Measurements from ENCODE around the gene ADCY10. TPM values are rescaled to one million over a fixed set of nuclear protein-coding genes. Genes with fewer than 3 reads are reported as not detected.
"Not testable (repeated sequence)": the region's sequence is repeated elsewhere in the genome, so short reads cannot be mapped to it uniquely, and the experiment has no call there.

Gene ADCY10
- total RNA-seq, 3 donors from 2014 or later (not counting 1 experiment from before 2014, with no cell fraction given): 0.42 to 1.00 TPM; not detected in 1

DNA sequence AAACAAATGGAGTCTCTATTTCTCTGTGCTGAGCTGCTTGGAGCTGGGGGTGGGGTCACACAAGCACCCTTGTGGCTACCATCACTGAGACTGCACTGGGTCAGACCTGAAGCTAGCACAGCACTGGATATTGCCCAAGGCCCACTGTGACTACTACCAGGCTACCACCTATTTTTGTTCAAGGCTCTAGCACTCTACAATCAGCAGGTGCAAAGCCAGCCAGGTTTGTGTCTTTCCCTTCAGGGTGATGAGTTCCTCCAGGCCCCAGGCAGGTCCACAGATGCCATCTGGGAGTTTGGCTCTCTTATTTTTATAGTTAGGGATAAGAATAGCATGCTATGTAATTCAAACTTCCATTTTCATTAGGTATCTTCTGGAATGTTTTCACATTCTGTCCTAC, 23.5 kb downstream of the ADCY10 start:
- ATAC-seq: no peak
- H3K36me3 ChIP-seq (ENCODE audit: control insufficient read depth, insufficient read depth, low read length): no peaks in the 10 kb centered on the region
- Mint-ChIP-seq H3K4me1 (no peaks in the 10 kb centered on the region), H3K9me3 (no peaks in the 10 kb centered on the region), H3K27ac (no peak overlapping the region), H3K36me3 (no peaks in the 10 kb centered on the region), H3K27me3 (ENCODE audit: low read depth in 2 of 2) (peaks cover 5 to 7% of the 10 kb centered on the region in 2 donors), H3K4me3 (no peak overlapping the region)
- no peak overlapping the region for H3K4me3 ChIP-seq (ENCODE audit: low read length)
- no peaks in the 10 kb centered on the region for H3K4me1 ChIP-seq (ENCODE audit: control insufficient read depth, insufficient read depth, low read length)
- H3K9me3 ChIP-seq (ENCODE audit: control insufficient read depth, insufficient read depth, low read length): no peaks in the 10 kb centered on the region
- no peak overlapping the region for H3K27ac ChIP-seq (ENCODE audit: low read length)
- TF ChIP-seq, protein P1, sequence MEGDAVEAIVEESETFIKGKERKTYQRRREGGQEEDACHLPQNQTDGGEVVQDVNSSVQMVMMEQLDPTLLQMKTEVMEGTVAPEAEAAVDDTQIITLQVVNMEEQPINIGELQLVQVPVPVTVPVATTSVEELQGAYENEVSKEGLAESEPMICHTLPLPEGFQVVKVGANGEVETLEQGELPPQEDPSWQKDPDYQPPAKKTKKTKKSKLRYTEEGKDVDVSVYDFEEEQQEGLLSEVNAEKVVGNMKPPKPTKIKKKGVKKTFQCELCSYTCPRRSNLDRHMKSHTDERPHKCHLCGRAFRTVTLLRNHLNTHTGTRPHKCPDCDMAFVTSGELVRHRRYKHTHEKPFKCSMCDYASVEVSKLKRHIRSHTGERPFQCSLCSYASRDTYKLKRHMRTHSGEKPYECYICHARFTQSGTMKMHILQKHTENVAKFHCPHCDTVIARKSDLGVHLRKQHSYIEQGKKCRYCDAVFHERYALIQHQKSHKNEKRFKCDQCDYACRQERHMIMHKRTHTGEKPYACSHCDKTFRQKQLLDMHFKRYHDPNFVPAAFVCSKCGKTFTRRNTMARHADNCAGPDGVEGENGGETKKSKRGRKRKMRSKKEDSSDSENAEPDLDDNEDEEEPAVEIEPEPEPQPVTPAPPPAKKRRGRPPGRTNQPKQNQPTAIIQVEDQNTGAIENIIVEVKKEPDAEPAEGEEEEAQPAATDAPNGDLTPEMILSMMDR (IDR thresholded peaks at IDR 0.05): no peak
- no peak for DNase-seq
- intact Hi-C loops (cut with micrococcal nuclease): no loop called here
- H3K27me3 ChIP-seq (ENCODE audit: control insufficient read depth, insufficient read depth, low read length): no peaks in the 10 kb centered on the region

DNA sequence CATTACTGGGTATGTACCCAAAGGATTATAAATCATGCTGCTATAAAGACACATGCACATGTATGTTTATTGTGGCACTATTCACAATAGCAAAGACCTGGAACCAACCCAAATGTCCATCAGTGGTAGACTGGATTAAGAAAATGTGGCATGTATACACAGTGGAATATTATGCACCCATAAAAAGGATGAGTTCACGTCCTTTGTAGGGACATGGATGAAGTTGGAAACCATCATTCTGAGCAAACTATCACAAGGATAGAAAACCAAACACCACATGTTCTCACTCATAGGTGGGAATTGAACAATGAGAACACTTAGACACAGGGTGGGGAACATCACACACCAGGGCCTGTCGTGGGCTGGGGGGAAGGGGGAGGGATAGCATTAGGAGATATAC, 26.7 kb downstream of the ADCY10 start:
- H3K4me3 Mint-ChIP-seq; H3K4me1 ChIP-seq (ENCODE audit: control insufficient read depth, insufficient read depth, low read length); H3K36me3 ChIP-seq (ENCODE audit: control insufficient read depth, insufficient read depth, low read length); H3K27me3 Mint-ChIP-seq (ENCODE audit: low read depth in 2 of 2); H3K4me1 Mint-ChIP-seq; H3K36me3 Mint-ChIP-seq; H3K9me3 Mint-ChIP-seq; H3K9me3 ChIP-seq (ENCODE audit: control insufficient read depth, insufficient read depth, low read length); H3K4me3 ChIP-seq (ENCODE audit: low read length); H3K27ac ChIP-seq (ENCODE audit: low read length); H3K27me3 ChIP-seq (ENCODE audit: control insufficient read depth, insufficient read depth, low read length); H3K27ac Mint-ChIP-seq; ATAC-seq; DNase-seq; intact Hi-C loops (cut with micrococcal nuclease): not testable (repeated sequence)
- WGBS (ENCODE audit: insufficient coverage): 83% methylated on average over 1 of the region's 2 CpGs

DNA sequence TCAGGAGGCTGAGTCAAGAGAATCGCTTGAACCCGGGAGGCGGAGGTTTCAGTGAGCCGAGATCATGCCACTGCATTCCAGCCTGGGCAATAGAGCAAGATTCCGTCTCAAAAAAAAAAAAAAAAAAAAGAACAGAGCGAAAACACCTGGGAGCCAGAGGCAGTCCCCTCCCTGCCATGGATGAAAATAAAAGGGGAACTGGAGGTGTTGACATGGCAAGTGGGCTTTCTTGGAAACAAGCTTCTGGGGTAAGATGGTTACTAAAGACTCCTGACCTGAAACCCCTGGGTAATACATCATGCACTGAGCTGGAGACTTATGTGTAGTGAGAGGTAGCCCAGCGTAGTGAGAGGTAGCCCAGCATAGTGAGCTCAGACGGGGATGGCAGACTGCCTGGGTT, 31.6 kb downstream of the ADCY10 start:
- 94% methylated on average over 7 of the region's 8 CpGs for WGBS (ENCODE audit: insufficient coverage)
- Mint-ChIP-seq H3K36me3 (no peaks in the 10 kb centered on the region), H3K9me3 (no peaks in the 10 kb centered on the region), H3K4me1 (no peaks in the 10 kb centered on the region), H3K27me3 (ENCODE audit: low read depth in 2 of 2) (no peaks in the 10 kb centered on the region), H3K4me3 (no peak overlapping the region), H3K27ac (no peak overlapping the region)
- no peaks in the 10 kb centered on the region for H3K27me3 ChIP-seq (ENCODE audit: control insufficient read depth, insufficient read depth, low read length)
- H3K9me3 ChIP-seq (ENCODE audit: control insufficient read depth, insufficient read depth, low read length): no peaks in the 10 kb centered on the region
- no peak overlapping the region for H3K27ac ChIP-seq (ENCODE audit: low read length)
- intact Hi-C loops (cut with micrococcal nuclease): no loop called here
- TF ChIP-seq, protein P1 (IDR thresholded peaks at IDR 0.05): no peak
- H3K36me3 ChIP-seq (ENCODE audit: control insufficient read depth, insufficient read depth, low read length): no peaks in the 10 kb centered on the region
- ATAC-seq (no peak), DNase-seq (no peak)
- H3K4me1 ChIP-seq (ENCODE audit: control insufficient read depth, insufficient read depth, low read length): no peaks in the 10 kb centered on the region
- no peak overlapping the region for H3K4me3 ChIP-seq (ENCODE audit: low read length)

DNA sequence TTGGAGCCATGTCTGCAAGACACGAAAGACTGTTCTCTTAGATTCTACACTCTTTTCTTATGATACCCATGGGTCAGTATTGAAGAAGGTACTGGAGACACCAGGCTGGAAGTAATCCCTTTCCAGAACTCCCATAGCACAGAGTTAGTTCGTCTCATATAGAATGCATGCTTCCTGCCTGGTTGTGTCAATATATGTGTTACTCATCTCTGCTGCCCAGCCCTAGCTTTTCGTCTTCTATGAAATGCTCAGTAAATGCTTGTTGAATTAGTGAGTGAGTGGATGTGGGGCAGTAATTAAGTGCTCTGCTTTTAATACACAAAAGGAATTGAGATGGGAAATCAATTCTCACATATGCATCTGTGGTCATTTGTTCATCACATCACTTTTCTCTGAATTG, 32.1 kb downstream of the ADCY10 start:
- Histone ChIP-seq H3K36me3 (ENCODE audit: control insufficient read depth, insufficient read depth, low read length) (no peaks in the 10 kb centered on the region), H3K27me3 (ENCODE audit: control insufficient read depth, insufficient read depth, low read length) (no peaks in the 10 kb centered on the region), H3K4me1 (ENCODE audit: control insufficient read depth, insufficient read depth, low read length) (no peaks in the 10 kb centered on the region), H3K27ac (ENCODE audit: low read length) (no peak overlapping the region), H3K9me3 (ENCODE audit: control insufficient read depth, insufficient read depth, low read length) (no peaks in the 10 kb centered on the region), H3K4me3 (ENCODE audit: low read length) (no peak overlapping the region)
- no peaks in the 10 kb centered on the region for H3K27me3 Mint-ChIP-seq (ENCODE audit: low read depth in 2 of 2)
- no peaks in the 10 kb centered on the region for H3K36me3 Mint-ChIP-seq
- H3K27ac Mint-ChIP-seq: no peak overlapping the region
- no peaks in the 10 kb centered on the region for H3K4me1 Mint-ChIP-seq
- intact Hi-C loops (cut with micrococcal nuclease): no loop called here
- DNase-seq: no peak
- TF ChIP-seq, protein P1 (IDR thresholded peaks at IDR 0.05): no peak
- no peaks in the 10 kb centered on the region for H3K9me3 Mint-ChIP-seq
- 95% methylated on average over 3 of the region's 3 CpGs for WGBS (ENCODE audit: insufficient coverage)
- ATAC-seq: no peak
- no peak overlapping the region for H3K4me3 Mint-ChIP-seq

All from natural killer cell (primary cell).